WERI-Rb-1 (cell line): ENCODE data around the gene FBXL17.
"Not testable (repeated sequence)": the region's sequence is repeated elsewhere in the genome, so short reads cannot be mapped to it uniquely, and the experiment has no call there.

Experiments used
- DNase-seq: peaks from one replicate; pipeline ENCODE4 v3.0.0-alpha.2; 2020
- H3K27ac ChIP-seq: fragments of 250-450 bp; sonication (Bioruptor Pico); 2 replicates; pipeline ENCODE4 v1.5.1; 2020; ENCODE audit warnings: mild to moderate bottlenecking, moderate library complexity
- H3K27me3 ChIP-seq: fragments of 250-450 bp; sonication (Bioruptor Pico); 2 replicates; pipeline ENCODE4 v1.5.1; 2021; ENCODE audit warnings: mild to moderate bottlenecking, low read depth, moderate library complexity; ENCODE audit not compliant: insufficient read depth, severe bottlenecking
- H3K36me3 ChIP-seq: fragments of 250-450 bp; sonication (Bioruptor Pico); 2 replicates; pipeline ENCODE4 v1.5.1; 2020; ENCODE audit warnings: mild to moderate bottlenecking, moderate library complexity
- H3K4me3 ChIP-seq: 2 replicates; pipeline ENCODE4 v1.5.1; 2011; ENCODE audit warnings: low read depth, mild to moderate bottlenecking, control low read depth, low read length
- H3K9me3 ChIP-seq: fragments of 250-450 bp; sonication (Bioruptor Pico); 2 replicates; pipeline ENCODE4 v1.5.1; 2021; ENCODE audit warnings: mild to moderate bottlenecking, moderate library complexity; ENCODE audit not compliant: severe bottlenecking
- CTCF ChIP-seq: IDR thresholded peaks from 2 replicates; pipeline ENCODE4 v1.5.1; 2011; ENCODE audit warnings: low read depth, mild to moderate bottlenecking, control low read depth, inconsistent platforms, low read length

Gene FBXL17

DNA sequence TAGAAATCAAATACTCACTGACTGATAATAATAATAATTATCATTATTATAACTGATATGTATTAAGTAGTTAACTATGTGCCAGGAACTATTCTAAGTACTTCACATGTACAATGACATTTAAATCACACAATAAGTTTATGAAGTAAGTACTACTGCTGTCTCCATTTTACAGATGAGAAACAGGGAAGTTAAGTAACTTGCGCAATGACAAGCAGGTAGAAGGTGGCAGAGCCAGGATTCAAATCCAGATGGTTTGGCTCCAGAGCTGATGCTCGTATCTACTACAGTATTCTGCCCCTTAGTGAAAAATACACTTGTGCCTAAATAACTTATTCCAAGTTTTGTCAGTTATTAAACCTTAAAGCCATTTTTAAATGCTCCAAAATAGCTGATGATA is 217.3 kb downstream of the FBXL17 start:
- DNase-seq, result no peak
- TF ChIP-seq CTCF, result no peak
- no peaks in the 10 kb centered on the region for H3K36me3 ChIP-seq
- no peak overlapping the region for H3K27ac ChIP-seq
- H3K9me3 ChIP-seq, result no peaks in the 10 kb centered on the region
- no peak overlapping the region for H3K4me3 ChIP-seq
- no peaks in the 10 kb centered on the region for H3K27me3 ChIP-seq

DNA sequence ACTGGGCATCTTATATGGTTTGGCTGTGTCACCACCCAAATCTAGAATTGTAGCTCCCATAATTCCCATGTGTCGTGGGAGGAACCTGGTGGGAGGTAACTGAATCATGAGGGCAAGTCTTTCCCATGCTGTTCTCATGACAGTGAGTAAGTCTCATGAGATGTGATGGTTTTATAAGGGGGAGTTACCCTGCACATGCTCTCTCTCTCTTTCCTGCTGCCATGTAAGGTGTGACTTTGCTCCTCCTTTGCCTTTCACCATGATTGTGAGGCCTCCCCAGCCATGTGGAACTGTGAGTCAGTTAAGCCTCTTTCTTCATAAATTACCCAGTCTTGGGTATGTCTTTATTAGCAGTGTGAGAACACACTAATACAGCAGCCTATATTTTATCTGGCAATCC is 229.0 kb downstream of the FBXL17 start:
- not testable (repeated sequence) for DNase-seq, H3K27ac ChIP-seq, H3K36me3 ChIP-seq, H3K27me3 ChIP-seq, H3K4me3 ChIP-seq, H3K9me3 ChIP-seq

DNA sequence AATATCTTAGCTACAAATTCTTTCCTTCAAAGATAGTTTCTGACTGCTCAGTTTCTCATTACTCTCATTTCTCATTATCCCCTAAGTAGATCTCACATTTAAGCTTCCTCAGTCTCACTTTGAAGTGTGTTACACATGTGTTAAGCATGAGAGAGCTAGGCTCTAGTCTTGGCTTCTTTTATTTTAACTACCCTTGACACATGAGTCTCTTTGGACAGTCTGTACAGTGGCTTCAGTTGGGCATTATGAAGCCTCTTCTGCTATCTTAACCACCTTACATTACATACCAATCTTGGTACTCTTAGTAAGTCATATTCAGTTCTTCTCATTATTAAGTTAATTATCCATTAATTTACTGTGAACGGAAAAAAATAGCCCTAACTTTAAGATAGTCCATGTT is 232.5 kb downstream of the FBXL17 start:
- Histone ChIP-seq H3K36me3 (no peaks in the 10 kb centered on the region), H3K27me3 (no peaks in the 10 kb centered on the region), H3K27ac (no peak overlapping the region), H3K9me3 (no peaks in the 10 kb centered on the region), H3K4me3 (no peak overlapping the region)
- no peak for TF ChIP-seq CTCF
- no peak for DNase-seq

DNA sequence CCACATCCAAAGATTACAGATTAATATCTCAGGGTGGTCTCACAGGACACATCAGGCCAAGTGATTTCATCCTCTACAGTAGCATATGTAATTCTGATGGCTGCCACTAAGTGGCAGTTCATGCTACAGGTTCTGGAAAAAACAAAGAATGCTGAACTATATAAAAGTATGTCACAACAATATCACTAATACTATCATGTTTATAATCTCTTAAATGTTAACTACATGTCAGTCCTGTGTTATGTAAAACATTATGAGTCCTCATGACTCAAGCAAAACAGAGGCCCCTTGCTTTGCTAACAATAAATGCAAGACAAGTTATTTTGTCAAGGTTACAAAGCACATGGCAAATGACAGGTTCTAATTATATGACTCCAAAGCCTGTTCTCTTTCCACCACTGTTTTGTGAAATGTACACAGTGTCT is 233.2 kb downstream of the FBXL17 start:
- Histone ChIP-seq H3K36me3 (no peaks in the 10 kb centered on the region), H3K9me3 (no peaks in the 10 kb centered on the region), H3K27me3 (no peaks in the 10 kb centered on the region), H3K27ac (no peak overlapping the region), H3K4me3 (no peak overlapping the region)
- peak; percentile 44 for TF ChIP-seq CTCF
- no peak for DNase-seq

- H3K27ac ChIP-seq, result no peak overlapping the region
- no peak for DNase-seq
- H3K9me3 ChIP-seq, result no peaks in the 10 kb centered on the region
- no peak for TF ChIP-seq CTCF
- H3K4me3 ChIP-seq, result no peak overlapping the region
- no peaks in the 10 kb centered on the region for H3K27me3 ChIP-seq
- H3K36me3 ChIP-seq, result no peaks in the 10 kb centered on the region
Measured at GRCh38 chr5:108146222-108146621, 235.7 kb downstream of the FBXL17 start.

DNA sequence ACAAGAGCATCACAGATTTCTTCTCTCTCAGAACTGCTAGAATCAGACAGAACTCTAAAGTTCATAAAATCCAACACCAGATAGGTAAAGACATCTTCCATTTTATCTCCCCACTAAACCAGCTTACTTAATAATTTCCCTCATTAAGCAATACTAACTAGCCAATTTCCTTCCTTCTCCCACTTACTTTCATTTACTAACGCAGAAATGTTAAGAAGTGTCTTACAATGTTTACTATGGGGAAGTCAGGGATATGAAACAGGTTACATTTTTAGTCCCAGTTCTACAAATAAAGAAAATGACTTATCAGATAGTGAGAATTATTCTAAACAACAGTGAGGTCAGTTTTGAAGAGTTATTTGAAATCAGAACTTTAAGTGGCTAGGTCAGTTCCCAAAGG is 236.5 kb downstream of the FBXL17 start:
- no peak for TF ChIP-seq CTCF

More for the DNA sequence above, 236.5 kb downstream of the FBXL17 start:
- no peaks in the 10 kb centered on the region for H3K27me3 ChIP-seq
- no peaks in the 10 kb centered on the region for H3K9me3 ChIP-seq
- H3K27ac ChIP-seq, result no peak overlapping the region
- H3K4me3 ChIP-seq, result no peak overlapping the region
- no peaks in the 10 kb centered on the region for H3K36me3 ChIP-seq
- no peak for DNase-seq
